HG03342 (cell line): ENCODE measurements around the gene WWOX.

Source experiments
- ATAC-seq: cut with Tn5 transposase; IDR thresholded peaks from one replicate; pipeline ENCODE4 v1.9.1; 2021; ENCODE audit warnings: mild to moderate bottlenecking, moderate library complexity; ENCODE audit not compliant: unreplicated experiment

WWOX gene

GRCh38 chr16:78258375-78259065 lies 159.1 kb downstream of the WWOX start:
- no peak for ATAC-seq

- ATAC-seq: no peak
Observed at GRCh38 chr16:78259873-78260272, 160.4 kb downstream of the WWOX start.

DNA sequence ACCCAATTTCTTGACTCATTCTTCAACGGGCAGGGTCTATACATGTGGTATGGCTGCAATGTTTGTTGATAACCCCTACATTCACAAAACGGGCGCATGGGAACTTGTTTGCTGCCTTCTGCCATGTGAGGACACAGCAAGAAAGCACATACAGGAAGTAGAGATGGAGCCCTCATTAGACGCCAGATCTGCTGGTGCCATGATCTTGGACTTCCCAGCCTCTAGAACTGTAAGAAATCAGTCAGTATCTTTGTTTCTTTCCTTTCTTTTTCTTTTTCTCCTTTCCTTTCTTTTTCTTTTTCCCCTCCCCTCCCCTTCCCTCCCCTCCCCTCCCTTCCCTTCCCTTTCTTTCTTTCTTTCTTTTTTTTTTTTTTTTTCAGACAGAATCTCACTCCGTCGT lies 165.2 kb downstream of the WWOX start:
- no peak for ATAC-seq

DNA sequence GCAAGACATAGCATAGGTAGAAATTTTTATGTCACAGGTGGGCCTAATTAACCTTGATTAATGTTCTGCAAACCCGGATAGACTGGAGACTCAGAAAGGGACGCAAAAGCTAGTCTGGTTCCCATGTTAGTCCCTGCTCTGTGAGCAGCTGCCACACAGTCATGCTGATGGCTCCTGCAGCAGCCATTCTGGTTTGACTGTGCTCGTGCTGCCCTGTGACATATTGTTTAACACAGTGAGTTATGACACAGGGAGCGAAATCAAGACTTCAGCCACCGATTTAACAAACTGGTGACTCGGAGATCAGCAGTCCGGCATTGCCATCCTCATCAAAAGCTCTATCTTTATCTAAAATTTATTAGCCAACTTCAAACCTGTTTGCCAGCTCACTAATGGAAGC lies 169.8 kb downstream of the WWOX start:
- no peak for ATAC-seq

- ATAC-seq: no peak
Observed at GRCh38 chr16:78271981-78272380, 172.5 kb downstream of the WWOX start.

- no peak for ATAC-seq
Observed at GRCh38 chr16:78274771-78275170, 175.3 kb downstream of the WWOX start.

DNA sequence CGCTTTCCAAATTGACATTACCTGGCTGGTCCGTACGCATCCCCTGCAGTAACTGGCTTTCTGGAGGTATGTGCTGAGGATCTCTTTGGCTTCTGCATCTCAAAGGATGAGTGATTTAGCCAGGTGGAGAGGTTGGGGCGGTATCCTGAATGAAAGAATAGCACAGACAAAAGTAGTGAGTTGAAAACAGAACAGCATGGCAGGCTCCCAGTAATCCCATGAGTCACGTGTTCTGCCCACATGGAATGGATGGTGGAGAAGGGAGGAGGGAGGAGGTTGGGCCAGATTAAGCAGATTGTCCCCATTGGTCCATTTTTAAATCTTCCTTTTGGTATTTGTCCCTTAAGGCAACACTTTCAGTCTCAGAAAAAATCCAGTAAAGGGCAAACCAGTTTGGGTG lies 176.0 kb downstream of the WWOX start:
- no peak for ATAC-seq

GRCh38 chr16:78277321-78278055 lies 178.0 kb downstream of the WWOX start:
- no peak for ATAC-seq

DNA sequence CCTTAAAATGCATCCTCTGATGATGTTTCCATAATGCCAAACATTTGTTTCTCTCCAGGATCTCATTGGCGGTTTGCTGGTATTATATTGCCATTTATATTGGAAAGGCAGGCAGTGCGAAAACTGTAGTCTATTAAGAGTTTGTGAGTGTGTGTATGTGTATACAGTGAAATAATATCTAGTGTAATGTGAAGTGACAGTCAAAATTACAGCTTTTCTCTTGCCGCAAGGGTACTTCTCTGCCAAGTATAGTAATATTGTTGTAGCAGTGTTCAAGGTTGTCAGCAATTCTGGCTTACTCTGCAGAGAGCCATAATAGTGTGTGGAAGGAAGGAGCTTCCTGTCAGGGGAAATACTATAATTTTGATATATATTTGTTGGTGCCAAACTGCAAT lies 178.6 kb downstream of the WWOX start:
- ATAC-seq: no peak

GRCh38 chr16:78281115-78281514 lies 181.7 kb downstream of the WWOX start:
- ATAC-seq: no peak

DNA sequence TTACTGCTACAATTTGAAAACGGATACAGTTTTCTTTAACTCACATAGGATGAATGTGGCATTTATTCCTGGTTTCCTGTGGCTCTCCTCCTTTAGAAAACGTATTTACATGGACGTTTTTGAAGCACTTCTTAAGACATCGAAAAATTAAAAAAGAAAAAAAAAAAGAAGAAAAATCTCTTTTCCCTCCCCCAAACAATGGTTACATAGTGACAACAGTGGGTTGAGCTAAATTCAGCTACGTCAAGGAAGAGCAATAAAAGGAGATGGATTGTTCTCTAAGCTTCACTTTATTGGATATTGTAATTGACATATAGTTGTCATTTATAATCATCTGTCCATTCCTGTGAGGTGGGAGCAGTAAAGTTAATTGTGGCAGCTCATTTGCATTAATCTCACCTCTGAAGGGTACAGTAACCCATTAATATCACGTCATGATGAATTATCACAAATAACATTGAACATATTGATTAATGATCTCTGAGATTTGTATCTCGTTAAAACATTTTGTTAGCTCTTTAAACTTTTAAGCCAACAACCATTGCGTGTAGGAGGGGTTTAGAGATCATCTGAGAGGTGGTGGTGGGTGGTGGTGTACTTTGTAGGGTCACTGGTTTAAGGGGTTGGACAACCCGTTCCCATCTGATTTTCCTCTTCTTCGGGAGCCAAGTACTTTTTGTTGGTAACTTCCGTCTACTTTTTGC lies 184.2 kb downstream of the WWOX start:
- ATAC-seq: no peak

- ATAC-seq: no peak
Observed at GRCh38 chr16:78284326-78284725, 184.9 kb downstream of the WWOX start.

GRCh38 chr16:78284957-78285434 lies 185.5 kb downstream of the WWOX start:
- no peak for ATAC-seq

DNA sequence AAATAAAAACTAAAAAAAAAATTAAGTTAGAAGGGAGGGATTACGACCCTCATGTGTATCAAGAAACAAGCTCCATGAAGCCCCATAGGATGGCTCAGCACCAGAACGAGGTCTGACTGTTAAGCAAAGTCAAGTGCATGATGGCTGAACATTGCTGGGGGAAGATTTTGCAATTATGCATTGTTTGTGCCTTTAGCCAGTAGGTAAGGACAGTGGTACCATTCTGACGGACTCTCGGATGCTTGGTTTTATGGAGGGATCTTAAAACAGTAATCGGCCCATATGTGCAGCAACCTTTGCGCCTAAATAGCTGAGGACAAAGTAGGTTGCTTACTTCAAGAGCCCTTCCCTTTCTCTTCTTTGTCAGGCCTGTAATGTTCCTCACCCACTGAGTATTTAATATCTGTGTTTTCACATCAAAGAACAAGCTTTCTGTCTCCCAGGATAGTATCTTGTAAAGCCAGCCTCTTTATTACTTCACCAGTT lies 186.0 kb downstream of the WWOX start:
- no peak for ATAC-seq

DNA sequence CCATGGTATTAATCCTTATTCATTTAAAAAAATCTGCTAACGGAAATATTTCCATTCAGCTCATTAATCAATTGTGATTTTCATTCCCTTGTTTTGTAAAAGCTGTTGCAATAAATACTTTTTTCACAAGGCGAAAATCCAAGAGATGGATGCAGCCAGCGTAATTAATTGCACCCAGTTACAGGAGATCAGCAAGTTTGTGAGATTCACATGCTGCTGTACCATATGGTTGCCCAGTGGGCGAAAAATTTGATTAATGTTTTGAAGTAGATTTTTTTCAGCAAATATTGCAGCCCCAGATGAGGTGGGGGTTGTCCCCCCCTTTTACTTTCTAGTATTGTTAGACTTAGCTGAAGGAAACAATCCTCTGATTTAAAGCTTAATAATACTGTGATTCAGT lies 186.6 kb downstream of the WWOX start:
- ATAC-seq: no peak

- ATAC-seq: no peak
Observed at GRCh38 chr16:78288888-78289287, 189.4 kb downstream of the WWOX start.

- no peak for ATAC-seq
Observed at GRCh38 chr16:78289373-78289772, 189.9 kb downstream of the WWOX start.

GRCh38 chr16:78289844-78290277 lies 190.4 kb downstream of the WWOX start:
- no peak for ATAC-seq

DNA sequence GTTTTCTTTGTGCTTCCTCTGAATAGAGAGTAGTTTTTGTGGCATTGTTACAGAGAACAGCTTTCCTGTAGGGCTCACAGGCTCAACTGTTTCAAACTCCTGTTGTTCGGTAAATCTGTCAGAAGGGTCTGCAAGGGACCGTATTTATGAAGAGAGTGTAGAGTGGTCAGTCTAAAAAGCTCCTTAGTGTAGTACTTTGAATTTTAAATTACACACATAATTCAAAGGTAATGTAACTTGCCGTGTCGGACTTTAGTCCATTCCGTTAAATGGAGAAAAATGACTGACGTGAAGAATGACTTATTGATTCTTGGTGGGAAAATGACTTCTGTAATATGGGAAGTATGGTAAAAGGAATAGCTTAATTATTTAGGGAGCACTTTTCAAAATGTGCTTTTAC lies 190.9 kb downstream of the WWOX start:
- no peak for ATAC-seq

GRCh38 chr16:78290872-78291591 lies 191.6 kb downstream of the WWOX start:
- no peak for ATAC-seq

- no peak for ATAC-seq
Observed at GRCh38 chr16:78291604-78292003, 192.2 kb downstream of the WWOX start.
